Thymus (tissue), 11 donors: Measurements from ENCODE around the gene CD2BP2. TPM values are rescaled to one million over a fixed set of nuclear protein-coding genes. Genes with fewer than 3 reads are reported as not detected.
"Not testable (repeated sequence)": the region's sequence is repeated elsewhere in the genome, so short reads cannot be mapped to it uniquely, and the experiment has no call there.

Source experiments
- DNase-seq, 9 donors: peaks; one replicate each; pipeline ENCODE4 v3.0.0-alpha.2; 2013; ENCODE audit warnings: low spot score in 9 of 9, low read depth in 6 of 9, missing footprints in 1 of 9
- H3K27ac ChIP-seq, 2 donors: one replicate each; pipeline ENCODE4 v1.5.1; 2013; ENCODE audit warnings: control low read depth in 1 of 2, low read depth in 1 of 2, low read length in 1 of 2, mild to moderate bottlenecking in 1 of 2, moderate library complexity in 1 of 2
- H3K27me3 ChIP-seq, 2 donors: one replicate each; pipeline ENCODE4 v1.5.1; 2013; ENCODE audit warnings: low read length in 1 of 2; ENCODE audit not compliant: control insufficient read depth in 2 of 2, insufficient read depth in 1 of 2
- H3K36me3 ChIP-seq, 2 donors: one replicate each; pipeline ENCODE4 v1.5.1; 2013; ENCODE audit warnings: low read length in 1 of 2, mild to moderate bottlenecking in 1 of 2, moderate library complexity in 1 of 2; ENCODE audit not compliant: control insufficient read depth in 2 of 2, insufficient read depth in 2 of 2
- H3K4me1 ChIP-seq, 2 donors: one replicate each; pipeline ENCODE4 v1.5.1; 2013; ENCODE audit warnings: low read length in 2 of 2; ENCODE audit not compliant: control insufficient read depth in 2 of 2, insufficient read depth in 2 of 2
- H3K4me3 ChIP-seq, 2 donors: one replicate each; pipeline ENCODE4 v1.5.1; 2013; ENCODE audit warnings: low read length in 2 of 2, control low read depth in 1 of 2, mild to moderate bottlenecking in 1 of 2
- H3K9me3 ChIP-seq, 2 donors: one replicate each; pipeline ENCODE4 v1.5.1; 2013; ENCODE audit warnings: low read length in 1 of 2, mild to moderate bottlenecking in 1 of 2; ENCODE audit not compliant: control insufficient read depth in 2 of 2, insufficient read depth in 1 of 2
- WGBS: extraction: QIAGEN DNeasy Blood & Tissue Kit; methylation state at CpG from one replicate; pipeline ENCODE4 v1.1.7; 2013; 5-methylcytosine and 5-hydroxymethylcytosine counted together
- polyA plus RNA-seq: library from polyadenylated mRNA; stranded (reverse); fragments of 200-250 nt; gene quantifications from one replicate; pipeline ENCODE4 v1.2.3, GENCODE V29; 2013
- total RNA-seq: library from RNA; stranded (reverse); fragments of 120-200 nt; gene quantifications from one replicate; pipeline ENCODE4 v1.2.4, GENCODE V29; 2013
- donor health status: healthy.

Gene CD2BP2
- total and polyA plus RNA-seq, 2 donors, result 48.0 to 49.5 TPM

DNA sequence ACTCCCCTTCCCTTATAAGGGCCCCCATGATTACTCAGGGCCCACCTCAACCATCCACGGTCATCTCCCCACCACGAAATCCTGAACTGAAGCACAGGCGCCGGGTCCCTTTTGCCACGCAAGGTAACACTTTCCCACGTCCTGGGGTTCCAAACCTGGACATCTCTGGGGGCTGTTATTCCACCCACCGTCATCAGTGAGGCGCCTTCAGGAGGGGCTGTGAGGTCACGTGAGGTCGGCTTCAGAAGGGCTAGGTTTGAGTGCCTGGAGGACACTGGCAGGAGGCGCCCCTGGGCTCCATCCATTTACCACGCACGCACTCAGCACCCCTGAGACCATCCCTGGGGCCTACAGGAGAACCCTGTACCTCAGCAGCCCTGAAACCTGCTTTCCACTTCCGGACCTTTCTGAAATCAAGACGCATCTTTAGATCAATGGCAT, 4.1 kb downstream of the CD2BP2 start:
- peaks cover 35 to 45% of the 10 kb centered on the region in 2 donors for H3K36me3 ChIP-seq
- peaks cover 8 to 21% of the 10 kb centered on the region in 2 donors for H3K4me1 ChIP-seq
- H3K27ac ChIP-seq, result no peak overlapping the region

DNA sequence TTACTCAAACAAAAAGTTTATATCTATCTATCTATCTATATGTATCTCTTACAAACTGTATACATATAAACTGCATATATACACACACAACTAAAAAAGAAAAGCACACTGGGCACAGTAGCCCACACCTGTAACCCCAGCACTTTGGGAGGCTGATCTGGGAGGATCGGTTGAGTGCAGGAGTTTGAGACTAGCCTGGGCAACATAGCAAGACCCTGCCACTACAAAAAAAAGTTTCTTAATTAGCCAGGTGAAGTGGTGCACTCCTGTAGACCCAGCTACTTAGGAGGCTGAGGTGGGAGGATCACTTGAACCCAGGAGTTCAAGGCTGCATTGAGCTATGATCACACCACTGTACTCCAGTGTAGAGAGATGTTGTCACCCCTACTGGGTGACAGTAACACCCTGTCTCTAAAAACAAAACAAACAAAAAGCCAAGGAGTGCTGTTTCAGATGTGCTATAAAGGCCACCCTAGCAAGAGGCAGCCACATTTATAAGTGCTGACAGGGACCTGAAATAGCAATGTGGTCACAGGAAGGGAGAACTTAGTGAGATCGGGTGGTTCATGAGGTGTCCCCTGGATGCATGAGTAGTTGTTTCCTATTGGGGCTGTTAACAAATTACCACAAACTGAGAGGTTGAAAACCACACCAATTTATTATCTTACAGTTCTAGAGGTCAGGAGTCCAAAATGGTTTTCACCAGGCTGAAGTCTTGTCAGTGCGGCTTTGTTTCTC, 4.8 kb downstream of the CD2BP2 start:
- no peak for DNase-seq
- H3K9me3 ChIP-seq, result peaks cover 0 to 3% of the 10 kb centered on the region in 2 donors
- 94% methylated on average over 3 of the region's 3 CpGs for WGBS
- no peak overlapping the region for H3K27ac ChIP-seq
- H3K4me3 ChIP-seq, result no peak overlapping the region
- H3K4me1 ChIP-seq, result peaks cover 8 to 13% of the 10 kb centered on the region in 2 donors
- H3K36me3 ChIP-seq, result peaks cover 35 to 45% of the 10 kb centered on the region in 2 donors
- H3K27me3 ChIP-seq, result no peaks in the 10 kb centered on the region

More for the DNA sequence above, 4.1 kb downstream of the CD2BP2 start:
- no peak for DNase-seq
- Histone ChIP-seq H3K27me3 (no peaks in the 10 kb centered on the region), H3K4me3 (no peak overlapping the region), H3K9me3 (peaks cover 0 to 3% of the 10 kb centered on the region in 2 donors)
- WGBS, result 97% methylated on average over 15 of the region's 15 CpGs

DNA sequence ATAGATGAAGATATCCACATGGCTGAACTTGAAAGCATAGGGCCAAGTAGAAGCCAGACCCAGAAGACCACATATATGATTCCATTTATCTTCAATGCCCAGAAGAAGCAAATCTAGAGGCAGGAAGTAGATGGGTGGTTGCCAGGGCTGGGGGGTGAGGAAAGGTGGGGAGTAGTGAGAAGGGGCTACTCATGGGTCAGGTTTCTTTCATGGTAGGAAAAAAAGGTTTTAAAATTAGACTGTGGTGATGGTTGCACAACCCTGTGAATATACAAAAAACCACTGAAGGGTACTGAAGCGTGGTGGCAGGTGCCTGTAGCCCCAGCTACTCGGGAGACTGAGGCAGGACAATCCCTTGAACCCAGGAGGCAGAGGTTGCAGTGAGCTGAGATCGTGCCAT, 5.4 kb downstream of the CD2BP2 start:
- H3K4me1 ChIP-seq, result peaks cover 8 to 11% of the 10 kb centered on the region in 2 donors
- H3K9me3 ChIP-seq, result peaks cover 0 to 3% of the 10 kb centered on the region in 2 donors
- no peak overlapping the region for H3K27ac ChIP-seq
- WGBS, result 93% methylated on average over 3 of the region's 3 CpGs
- DNase-seq, result no peak
- peaks cover 35 to 45% of the 10 kb centered on the region in 2 donors for H3K36me3 ChIP-seq
- H3K4me3 ChIP-seq, result no peak overlapping the region
- H3K27me3 ChIP-seq, result no peaks in the 10 kb centered on the region

DNA sequence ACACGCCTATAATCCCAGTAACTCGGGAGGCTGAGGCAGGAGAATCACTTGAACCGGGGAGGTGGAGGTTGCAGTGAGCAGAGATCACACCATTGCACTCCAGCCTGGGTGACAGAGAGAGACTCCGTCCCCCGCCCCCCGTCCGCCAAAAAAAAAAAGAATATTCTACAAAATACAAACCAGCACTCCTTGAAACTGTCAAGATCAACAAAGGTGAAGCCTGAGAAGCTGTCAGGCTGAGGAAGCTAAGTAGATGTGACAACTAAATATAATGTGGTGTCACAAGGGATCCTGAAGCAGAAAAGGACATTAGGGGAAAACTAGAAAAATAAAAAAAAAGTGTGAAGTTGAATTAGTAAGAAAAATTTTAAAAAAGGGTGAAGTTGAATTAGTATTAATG, 6.2 kb downstream of the CD2BP2 start:
- no peak for DNase-seq
- Histone ChIP-seq H3K27ac (no peak overlapping the region), H3K27me3 (no peaks in the 10 kb centered on the region), H3K36me3 (peaks cover 35 to 44% of the 10 kb centered on the region in 2 donors), H3K4me3 (no peak overlapping the region), H3K9me3 (peaks cover 0 to 3% of the 10 kb centered on the region in 2 donors), H3K4me1 (peaks cover under 1 to 4% of the 10 kb centered on the region in 2 donors)
- WGBS, result 98% methylated on average over 7 of the region's 7 CpGs

- Histone ChIP-seq H3K27ac (no peak overlapping the region), H3K27me3 (no peaks in the 10 kb centered on the region), H3K4me3 (no peak overlapping the region), H3K4me1 (peaks cover 5 to 8% of the 10 kb centered on the region in 2 donors), H3K9me3 (peaks cover 0 to 4% of the 10 kb centered on the region in 2 donors), H3K36me3 (peaks cover 29 to 36% of the 10 kb centered on the region in 2 donors)
- no peak for DNase-seq
- 98% methylated on average over 8 of the region's 8 CpGs for WGBS
Observed at GRCh38 chr16:30348113-30348512, 7.0 kb downstream of the CD2BP2 start.

GRCh38 chr16:30346286-30346685, 8.8 kb downstream of the CD2BP2 start:
- no peak overlapping the region for H3K4me3 ChIP-seq
- H3K36me3 ChIP-seq, result peaks cover 12 to 18% of the 10 kb centered on the region in 2 donors
- H3K9me3 ChIP-seq, result peaks cover 0 to 8% of the 10 kb centered on the region in 2 donors
- WGBS, result 98% methylated on average over 3 of the region's 3 CpGs
- H3K27ac ChIP-seq, result no peak overlapping the region
- no peaks in the 10 kb centered on the region for H3K27me3 ChIP-seq
- peaks cover 9 to 23% of the 10 kb centered on the region in 2 donors for H3K4me1 ChIP-seq
- no peak for DNase-seq

DNA sequence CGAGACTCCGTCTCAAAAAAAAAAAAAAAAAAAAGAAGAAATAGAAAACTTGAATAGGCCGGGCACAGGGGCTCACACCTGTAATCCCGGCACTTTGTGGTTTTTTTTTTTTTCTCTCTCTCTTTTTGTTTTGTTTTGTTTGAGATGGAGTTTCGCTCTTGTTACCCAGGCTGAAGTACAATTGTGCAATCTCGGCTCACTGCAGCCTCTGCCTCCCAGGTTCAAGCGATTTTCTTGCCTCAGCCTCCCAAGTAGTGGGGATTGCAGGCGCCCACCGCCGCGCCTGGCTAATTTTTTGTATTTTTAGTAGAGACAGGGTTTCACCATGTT, 11.7 kb downstream of the CD2BP2 start:
- peak in 1 of 9 donors; percentile 38 for DNase-seq

GRCh38 chr16:30342751-30343490, 12.2 kb downstream of the CD2BP2 start:
- no peaks in the 10 kb centered on the region for H3K36me3 ChIP-seq
- H3K4me3 ChIP-seq, result no peak overlapping the region
- no peak overlapping the region for H3K27ac ChIP-seq
- no peak for DNase-seq
- H3K4me1 ChIP-seq, result peaks cover 15 to 34% of the 10 kb centered on the region in 2 donors
- H3K27me3 ChIP-seq, result no peaks in the 10 kb centered on the region
- 97% methylated on average over 32 of the region's 32 CpGs for WGBS
- peaks cover 0 to 8% of the 10 kb centered on the region in 2 donors for H3K9me3 ChIP-seq

More for the DNA sequence above, 11.7 kb downstream of the CD2BP2 start:
- peaks cover 15 to 34% of the 10 kb centered on the region in 2 donors for H3K4me1 ChIP-seq
- not testable (repeated sequence) for H3K9me3 ChIP-seq, H3K27ac ChIP-seq, H3K27me3 ChIP-seq, H3K4me3 ChIP-seq, H3K36me3 ChIP-seq
- WGBS, result 50% methylated on average over 11 of the region's 11 CpGs

- H3K4me3 ChIP-seq, DNase-seq, H3K27me3 ChIP-seq, H3K36me3 ChIP-seq, H3K9me3 ChIP-seq, H3K27ac ChIP-seq: not testable (repeated sequence)
- H3K4me1 ChIP-seq, result peaks cover 15 to 34% of the 10 kb centered on the region in 2 donors
- 97% methylated on average over 8 of the region's 8 CpGs for WGBS
Observed at GRCh38 chr16:30341971-30342370, 13.1 kb downstream of the CD2BP2 start.
